Testis (tissue), 2 donors: ENCODE data around the gene IL15RA.

Experiments used
- POLR2A ChIP-seq: fragments of 450-650 bp; IDR thresholded peaks from one replicate; pipeline ENCODE4 v1.6.1; 2017; ENCODE audit warnings: antibody characterized with exemption, mild to moderate bottlenecking, moderate library complexity
- TF ChIP-seq, protein P1 (sequence below), 3 experiments: fragments of 450-650 bp in 2 of 3; fragments of 200-600 bp in 1 of 3; sonication (generic) in 1 of 3; IDR thresholded peaks; one replicate each; pipeline ENCODE4 v1.5.1; 2016 to 2019; ENCODE audit warnings: antibody characterized with exemption in 3 of 3, mild to moderate bottlenecking in 2 of 3, moderate library complexity in 1 of 3

- TF ChIP-seq, protein P1, sequence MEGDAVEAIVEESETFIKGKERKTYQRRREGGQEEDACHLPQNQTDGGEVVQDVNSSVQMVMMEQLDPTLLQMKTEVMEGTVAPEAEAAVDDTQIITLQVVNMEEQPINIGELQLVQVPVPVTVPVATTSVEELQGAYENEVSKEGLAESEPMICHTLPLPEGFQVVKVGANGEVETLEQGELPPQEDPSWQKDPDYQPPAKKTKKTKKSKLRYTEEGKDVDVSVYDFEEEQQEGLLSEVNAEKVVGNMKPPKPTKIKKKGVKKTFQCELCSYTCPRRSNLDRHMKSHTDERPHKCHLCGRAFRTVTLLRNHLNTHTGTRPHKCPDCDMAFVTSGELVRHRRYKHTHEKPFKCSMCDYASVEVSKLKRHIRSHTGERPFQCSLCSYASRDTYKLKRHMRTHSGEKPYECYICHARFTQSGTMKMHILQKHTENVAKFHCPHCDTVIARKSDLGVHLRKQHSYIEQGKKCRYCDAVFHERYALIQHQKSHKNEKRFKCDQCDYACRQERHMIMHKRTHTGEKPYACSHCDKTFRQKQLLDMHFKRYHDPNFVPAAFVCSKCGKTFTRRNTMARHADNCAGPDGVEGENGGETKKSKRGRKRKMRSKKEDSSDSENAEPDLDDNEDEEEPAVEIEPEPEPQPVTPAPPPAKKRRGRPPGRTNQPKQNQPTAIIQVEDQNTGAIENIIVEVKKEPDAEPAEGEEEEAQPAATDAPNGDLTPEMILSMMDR (IDR thresholded peaks at IDR 0.05), result no peak
- TF ChIP-seq POLR2A, result no peak
These were observed 7.7 kb upstream of the IL15RA start for GRCh38 chr10:5985029-5985428.
